Liver (tissue), 9 donors: ENCODE data around the gene TMPRSS11A. TPM values are rescaled to one million over a fixed set of nuclear protein-coding genes. Genes with fewer than 3 reads are reported as not detected.

Experiments
- DNase-seq: peaks from one replicate; pipeline ENCODE4 v3.0.0-alpha.2; 2017; ENCODE audit warnings: low spot score
- H3K27ac ChIP-seq, 2 donors: one replicate each; pipeline ENCODE4 v1.7.0; 2013; ENCODE audit warnings: inconsistent platforms in 2 of 2, low read length in 2 of 2, control low read depth in 1 of 2, low read depth in 1 of 2, mild to moderate bottlenecking in 1 of 2
- H3K27me3 ChIP-seq, 4 donors: one replicate each; pipeline versions ENCODE4 v1.6.1 to v1.7.0; 2013; ENCODE audit warnings: low read length in 3 of 4, inconsistent platforms in 1 of 4, mild to moderate bottlenecking in 1 of 4, moderate library complexity in 1 of 4; ENCODE audit not compliant: control insufficient read depth in 4 of 4, insufficient read depth in 4 of 4
- H3K36me3 ChIP-seq, 4 donors: one replicate each; pipeline versions ENCODE4 v1.6.1 to v1.7.0; 2013; ENCODE audit warnings: low read length in 3 of 4, mild to moderate bottlenecking in 3 of 4, low read depth in 1 of 4, moderate library complexity in 1 of 4; ENCODE audit not compliant: control insufficient read depth in 4 of 4, insufficient read depth in 3 of 4
- H3K4me1 ChIP-seq, 4 donors: one replicate each; pipeline versions ENCODE4 v1.6.1 to v1.7.0; 2013; ENCODE audit warnings: low read length in 3 of 4, mild to moderate bottlenecking in 3 of 4, moderate library complexity in 1 of 4; ENCODE audit not compliant: control insufficient read depth in 4 of 4, insufficient read depth in 4 of 4
- H3K4me3 ChIP-seq, 3 donors: one replicate each; pipeline versions ENCODE4 v1.6.1 to v1.7.0; 2013; ENCODE audit warnings: low read length in 3 of 3, control low read depth in 1 of 3, low read depth in 1 of 3, mild to moderate bottlenecking in 1 of 3
- H3K9ac ChIP-seq, 2 donors: one replicate each; pipeline ENCODE4 v1.7.0; 2013; ENCODE audit warnings: low read length in 2 of 2, mild to moderate bottlenecking in 2 of 2, moderate library complexity in 2 of 2, control low read depth in 1 of 2, low read depth in 1 of 2
- H3K9me3 ChIP-seq, 4 donors: one replicate each; pipeline versions ENCODE4 v1.6.1 to v1.7.0; 2013; ENCODE audit warnings: low read length in 3 of 4; ENCODE audit not compliant: control insufficient read depth in 4 of 4
- ATF3 ChIP-seq: IDR thresholded peaks from 2 replicates; pipeline ENCODE4 v1.6.1; 2016; ENCODE audit warnings: antibody characterized with exemption
- CTCF ChIP-seq: fragments of 150-350 bp; IDR thresholded peaks from 2 replicates; pipeline ENCODE4 v1.5.1; 2017; ENCODE audit warnings: improper control_type of control experiment, low read depth, low read length; ENCODE audit not compliant: missing input control
- EGR1 ChIP-seq, 2 donors: IDR thresholded peaks; 2 replicates each; pipeline ENCODE4 v1.6.1; 2016 to 2018; ENCODE audit warnings: antibody characterized with exemption in 2 of 2, low read depth in 2 of 2
- FOXA1 ChIP-seq: IDR thresholded peaks from 2 replicates; pipeline ENCODE4 v1.6.1; 2016; ENCODE audit warnings: antibody characterized with exemption
- FOXA2 ChIP-seq: IDR thresholded peaks from 2 replicates; pipeline ENCODE4 v1.6.1; 2016; ENCODE audit warnings: antibody characterized with exemption
- GABPA ChIP-seq, 2 donors: IDR thresholded peaks in 1 of 2; conservative IDR thresholded peaks in 1 of 2; 2 replicates each; pipeline ENCODE4 v1.6.1; 2016; ENCODE audit warnings: antibody characterized with exemption in 2 of 2, mild to moderate bottlenecking in 1 of 2, moderate library complexity in 1 of 2
- HNF4A ChIP-seq, 2 donors: conservative IDR thresholded peaks; 2 replicates each; pipeline ENCODE4 v1.6.1; 2016; ENCODE audit warnings: antibody characterized with exemption in 2 of 2, mild to moderate bottlenecking in 2 of 2
- HNF4G ChIP-seq: IDR thresholded peaks from 2 replicates; pipeline ENCODE4 v1.6.1; 2016; ENCODE audit warnings: antibody characterized with exemption
- MAX ChIP-seq: IDR thresholded peaks from 2 replicates; pipeline ENCODE4 v1.6.1; 2016; ENCODE audit warnings: antibody characterized with exemption
- NR2F2 ChIP-seq: IDR thresholded peaks from 2 replicates; pipeline ENCODE4 v1.6.1; 2016; ENCODE audit warnings: antibody characterized with exemption
- RAD21 ChIP-seq, 2 donors: IDR thresholded peaks; 2 replicates each; pipeline ENCODE4 v1.6.1; 2016; ENCODE audit warnings: antibody characterized with exemption in 2 of 2, mild to moderate bottlenecking in 2 of 2
- REST ChIP-seq: IDR thresholded peaks from 2 replicates; pipeline ENCODE4 v1.6.1; 2016; ENCODE audit warnings: antibody characterized with exemption, mild to moderate bottlenecking
- RXRA ChIP-seq, 2 donors: IDR thresholded peaks; 2 replicates each; pipeline ENCODE4 v1.6.1; 2017 to 2018; ENCODE audit warnings: antibody characterized with exemption in 2 of 2, mild to moderate bottlenecking in 1 of 2
- SP1 ChIP-seq: IDR thresholded peaks from 2 replicates; pipeline ENCODE4 v1.6.1; 2018; ENCODE audit warnings: antibody characterized with exemption, mild to moderate bottlenecking
- TAF1 ChIP-seq: conservative IDR thresholded peaks from 2 replicates; pipeline ENCODE4 v1.6.1; 2016; ENCODE audit warnings: antibody characterized with exemption, mild to moderate bottlenecking
- YY1 ChIP-seq: IDR thresholded peaks from 2 replicates; pipeline ENCODE4 v1.6.1; 2016; ENCODE audit warnings: antibody characterized with exemption, mild to moderate bottlenecking
- ZBTB33 ChIP-seq: IDR thresholded peaks from 2 replicates; pipeline ENCODE4 v1.6.1; 2016; ENCODE audit warnings: antibody characterized with exemption
- WGBS: extraction: QIAGEN DNeasy Blood & Tissue Kit; methylation state at CpG from one replicate; pipeline ENCODE4 v1.1.7; 2013; 5-methylcytosine and 5-hydroxymethylcytosine counted together
- polyA plus RNA-seq, 2 donors: library from polyadenylated mRNA; stranded (reverse) in 1 of 2; unstranded in 1 of 2; fragments of 200-250 nt in 1 of 2; fragments of >200 nt in 1 of 2; fragmentation: Nextera tagmentation in 1 of 2; extraction: Ambion mirVana in 1 of 2; gene quantifications; one replicate each; pipeline versions ENCODE4 v1.2.1 to v1.2.3, GENCODE V29; 2013 to 2015
- total RNA-seq, 2 donors: library from RNA; depleted of rRNA; stranded (reverse); fragments of >200 nt; gene quantifications; one replicate each; pipeline ENCODE4 v1.2.3, GENCODE V29; 2014
- donor health status: healthy.
- donor health status: healthy.
- donor health status: healthy.
- donor health status: healthy.
- donor health status: healthy.

Gene TMPRSS11A
- total and polyA plus RNA-seq, 4 donors, result 0.01 TPM; not detected in 3

GRCh38 chr4:67871867-67872266 is 91.4 kb downstream of the TMPRSS11A start (continued):
- TF ChIP-seq NR2F2 (no peak), EGR1 (IDR thresholded peaks at IDR 0.05; ENCODE audit: low read depth in 2 of 2) (no peak)

- H3K27ac ChIP-seq, result no peak overlapping the region
- no peak overlapping the region for H3K4me3 ChIP-seq
- no peaks in the 10 kb centered on the region for H3K27me3 ChIP-seq
- H3K9me3 ChIP-seq, result no peaks in the 10 kb centered on the region
- H3K36me3 ChIP-seq, result no peaks in the 10 kb centered on the region
- TF ChIP-seq RAD21 (IDR thresholded peaks at IDR 0.05) (no peak), SP1 (no peak), YY1 (no peak), HNF4A (conservative IDR thresholded peaks at IDR 0.05) (no peak), RXRA (IDR thresholded peaks at IDR 0.05) (no peak), MAX (no peak), FOXA1 (no peak), ZBTB33 (no peak), EGR1 (IDR thresholded peaks at IDR 0.05; ENCODE audit: low read depth in 2 of 2) (no peak), FOXA2 (no peak), ATF3 (no peak), NR2F2 (no peak), TAF1 (no peak), HNF4G (no peak), CTCF (no peak), GABPA (IDR thresholded peaks at IDR 0.05 in 1 of 2, conservative IDR thresholded peaks at IDR 0.05 in 1 of 2) (no peak)
- no peaks in the 10 kb centered on the region for H3K4me1 ChIP-seq
- no peak overlapping the region for H3K9ac ChIP-seq
- no peak for DNase-seq
- 70% methylated on average over 4 of the region's 4 CpGs for WGBS
These were observed 93.6 kb downstream of the TMPRSS11A start for GRCh38 chr4:67869580-67870190.

GRCh38 chr4:67861513-67861912 is 101.8 kb downstream of the TMPRSS11A start:
- no peak for DNase-seq
- TF ChIP-seq FOXA2 (no peak), REST (no peak), TAF1 (no peak), HNF4A (conservative IDR thresholded peaks at IDR 0.05) (no peak), YY1 (no peak), ATF3 (no peak), HNF4G (no peak), RAD21 (IDR thresholded peaks at IDR 0.05) (no peak)
- H3K27ac ChIP-seq, result no peak overlapping the region
- no peaks in the 10 kb centered on the region for H3K4me1 ChIP-seq
- no peaks in the 10 kb centered on the region for H3K36me3 ChIP-seq
- H3K9ac ChIP-seq, result no peak overlapping the region
- no peak overlapping the region for H3K4me3 ChIP-seq
- H3K9me3 ChIP-seq, result peaks cover 0 to 2% (median 0%) of the 10 kb centered on the region in 4 donors
- 75% methylated on average over 6 of the region's 6 CpGs for WGBS
- no peaks in the 10 kb centered on the region for H3K27me3 ChIP-seq
